ENCODE measurements around the gene COL27A1.

GRCh38 chr9:114270120-114270975 is 115.0 kb downstream of the COL27A1 start:
- TF ChIP-seq, protein P1, sequence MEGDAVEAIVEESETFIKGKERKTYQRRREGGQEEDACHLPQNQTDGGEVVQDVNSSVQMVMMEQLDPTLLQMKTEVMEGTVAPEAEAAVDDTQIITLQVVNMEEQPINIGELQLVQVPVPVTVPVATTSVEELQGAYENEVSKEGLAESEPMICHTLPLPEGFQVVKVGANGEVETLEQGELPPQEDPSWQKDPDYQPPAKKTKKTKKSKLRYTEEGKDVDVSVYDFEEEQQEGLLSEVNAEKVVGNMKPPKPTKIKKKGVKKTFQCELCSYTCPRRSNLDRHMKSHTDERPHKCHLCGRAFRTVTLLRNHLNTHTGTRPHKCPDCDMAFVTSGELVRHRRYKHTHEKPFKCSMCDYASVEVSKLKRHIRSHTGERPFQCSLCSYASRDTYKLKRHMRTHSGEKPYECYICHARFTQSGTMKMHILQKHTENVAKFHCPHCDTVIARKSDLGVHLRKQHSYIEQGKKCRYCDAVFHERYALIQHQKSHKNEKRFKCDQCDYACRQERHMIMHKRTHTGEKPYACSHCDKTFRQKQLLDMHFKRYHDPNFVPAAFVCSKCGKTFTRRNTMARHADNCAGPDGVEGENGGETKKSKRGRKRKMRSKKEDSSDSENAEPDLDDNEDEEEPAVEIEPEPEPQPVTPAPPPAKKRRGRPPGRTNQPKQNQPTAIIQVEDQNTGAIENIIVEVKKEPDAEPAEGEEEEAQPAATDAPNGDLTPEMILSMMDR (conservative IDR thresholded peaks at IDR 0.05; ENCODE audit: low read depth, low read length): no peak
- no peak for TF ChIP-seq EZH2 (IDR thresholded peaks at IDR 0.05; ENCODE audit: borderline replicate concordance, low read depth, low read length, poor library complexity, severe bottlenecking)

All from A673 (cell line).